Activated T-cell treated with anti-CD3 and anti-CD28 coated beads, Interleukin-2, amount 50 U/mL, for 72 hours (primary cell): ENCODE results near the gene GAS5. TPM values are rescaled to one million over a fixed set of nuclear protein-coding genes. Genes with fewer than 3 reads are reported as not detected.
"Not testable (repeated sequence)": the region's sequence is repeated elsewhere in the genome, so short reads cannot be mapped to it uniquely, and the experiment has no call there.

Experiments used
- ATAC-seq, 2 donors: fragments of 150-1000 bp; cut with Tn5 transposase; replicated peaks in 1 of 2; 2 replicates each; pipeline ENCODE4 v1.10.0; 2021; ENCODE audit warnings: moderate library complexity in 2 of 2, mild to moderate bottlenecking in 1 of 2
- DNase-seq, 2 donors: peaks; one replicate each; pipeline ENCODE4 v3.0.0; 2021 to 2022; ENCODE audit warnings: mixed read lengths in 1 of 2
- H3K27ac Mint-ChIP-seq: one replicate; pipeline ENCODE4 v1.8.0; 2022; ENCODE audit warnings: mild to moderate bottlenecking, moderate library complexity, mixed read lengths
- H3K27me3 Mint-ChIP-seq: one replicate; pipeline ENCODE4 v1.8.0; 2022; ENCODE audit warnings: low read depth, mixed read lengths
- H3K36me3 Mint-ChIP-seq, 2 donors: one replicate each; pipeline ENCODE4 v1.8.0; 2022; ENCODE audit warnings: mixed read lengths in 2 of 2, mild to moderate bottlenecking in 1 of 2; ENCODE audit not compliant: insufficient read depth in 2 of 2
- H3K4me1 Mint-ChIP-seq: one replicate; pipeline ENCODE4 v1.8.0; 2022; ENCODE audit warnings: low read depth, mixed read lengths
- H3K4me3 Mint-ChIP-seq, 2 donors: one replicate each; pipeline ENCODE4 v1.8.0; 2022; ENCODE audit warnings: mild to moderate bottlenecking in 2 of 2, mixed read lengths in 2 of 2, moderate library complexity in 2 of 2
- H3K9me3 Mint-ChIP-seq, 2 donors: one replicate each; pipeline ENCODE4 v1.8.0; 2022; ENCODE audit warnings: mixed read lengths in 2 of 2
- total RNA-seq, 2 donors: library from RNA; stranded (reverse); gene quantifications; one replicate each; pipeline ENCODE4 v1.2.3, GENCODE V29; 2022

GAS5 gene
- total RNA-seq, 2 donors from 2014 or later: 1,204 to 1,544 TPM

GRCh38 chr1:173866413-173867115, 1.2 kb downstream of the GAS5 start:
- no peaks in the 10 kb centered on the region for H3K27me3 Mint-ChIP-seq
- ATAC-seq: no peak
- no peaks in the 10 kb centered on the region for H3K9me3 Mint-ChIP-seq
- H3K27ac Mint-ChIP-seq: peak overlapping the region; percentile 95
- peaks cover 64% of the 10 kb centered on the region for H3K4me1 Mint-ChIP-seq
- H3K36me3 Mint-ChIP-seq: peaks cover 31 to 44% of the 10 kb centered on the region in 2 donors
- DNase-seq: no peak
- peak overlapping the region; percentile 95 to 99 for H3K4me3 Mint-ChIP-seq

GRCh38 chr1:173865468-173866164, 2.2 kb downstream of the GAS5 start:
- Mint-ChIP-seq H3K4me1 (peaks cover 55% of the 10 kb centered on the region), H3K36me3 (peaks cover 31 to 42% of the 10 kb centered on the region in 2 donors), H3K4me3 (peak overlapping the region; percentile 95 to 99), H3K27me3 (no peaks in the 10 kb centered on the region), H3K9me3 (no peaks in the 10 kb centered on the region), H3K27ac (peak overlapping the region; percentile 95)
- DNase-seq: no peak
- ATAC-seq: no peak

GRCh38 chr1:173864179-173864867, 3.5 kb downstream of the GAS5 start:
- peak overlapping the region; percentile 95 to 99 for H3K4me3 Mint-ChIP-seq
- peak overlapping the region; percentile 95 for H3K27ac Mint-ChIP-seq
- H3K4me1 Mint-ChIP-seq: peaks cover 42% of the 10 kb centered on the region
- DNase-seq (no peak), ATAC-seq (no peak)
- H3K9me3 Mint-ChIP-seq: no peaks in the 10 kb centered on the region
- H3K27me3 Mint-ChIP-seq: no peaks in the 10 kb centered on the region
- peaks cover 31 to 46% of the 10 kb centered on the region in 2 donors for H3K36me3 Mint-ChIP-seq

GRCh38 chr1:173863224-173864161, 4.3 kb downstream of the GAS5 start:
- peaks cover 34% of the 10 kb centered on the region for H3K4me1 Mint-ChIP-seq
- H3K36me3 Mint-ChIP-seq: peaks cover 31 to 46% of the 10 kb centered on the region in 2 donors
- ATAC-seq (no peak), DNase-seq (no peak)
- no peaks in the 10 kb centered on the region for H3K27me3 Mint-ChIP-seq
- peak overlapping the region; percentile 95 to 99 for H3K4me3 Mint-ChIP-seq
- no peaks in the 10 kb centered on the region for H3K9me3 Mint-ChIP-seq
- peak overlapping the region; percentile 95 for H3K27ac Mint-ChIP-seq

DNA sequence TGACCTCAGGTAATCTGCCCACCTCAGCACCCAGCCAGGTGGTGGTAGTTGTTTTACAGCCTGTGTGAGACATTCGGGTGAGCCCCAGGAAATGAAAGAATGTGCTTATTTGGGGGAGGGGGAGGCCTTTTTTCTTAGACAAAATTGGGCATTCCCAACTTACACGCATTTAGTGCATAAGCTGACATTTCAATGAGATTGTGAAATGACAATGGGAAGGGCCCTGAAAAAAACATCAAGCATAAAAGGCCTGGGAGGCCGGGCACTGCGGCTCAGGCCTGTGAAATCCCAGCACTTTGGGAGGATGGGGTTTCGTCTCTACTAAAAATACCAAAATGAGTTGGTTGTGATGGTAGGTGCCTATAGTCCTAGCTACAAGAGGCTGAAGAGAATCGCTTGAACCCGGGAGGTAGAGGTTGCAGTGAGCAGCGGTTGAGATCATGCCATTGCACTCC, 5.0 kb downstream of the GAS5 start:
- H3K4me1 Mint-ChIP-seq: peaks cover 34% of the 10 kb centered on the region
- H3K9me3 Mint-ChIP-seq: no peaks in the 10 kb centered on the region
- no peaks in the 10 kb centered on the region for H3K27me3 Mint-ChIP-seq
- ATAC-seq (no peak), DNase-seq (no peak)
- H3K36me3 Mint-ChIP-seq: peaks cover 30 to 46% of the 10 kb centered on the region in 2 donors
- H3K27ac Mint-ChIP-seq: peak overlapping the region; percentile 95
- peak overlapping the region; percentile 13 to 31 for H3K4me3 Mint-ChIP-seq

- DNase-seq (peak in 1 of 2 donors; percentile 19), ATAC-seq (peak; percentile 5 to 26)
- H3K27ac Mint-ChIP-seq: peak overlapping the region; percentile 95
- H3K36me3 Mint-ChIP-seq: peaks cover 28 to 49% of the 10 kb centered on the region in 2 donors
- H3K9me3 Mint-ChIP-seq, H3K27me3 Mint-ChIP-seq: not testable (repeated sequence)
- H3K4me1 Mint-ChIP-seq: peaks cover 34% of the 10 kb centered on the region
- H3K4me3 Mint-ChIP-seq: peak overlapping the region; percentile 13 to 31
Observed at GRCh38 chr1:173862146-173862768, 5.5 kb downstream of the GAS5 start.

GRCh38 chr1:173861731-173862145, 6.1 kb downstream of the GAS5 start:
- Mint-ChIP-seq H3K9me3 (no peaks in the 10 kb centered on the region), H3K36me3 (peaks cover 26 to 46% of the 10 kb centered on the region in 2 donors), H3K27me3 (no peaks in the 10 kb centered on the region), H3K4me3 (no peak overlapping the region), H3K27ac (peak overlapping the region; percentile 83), H3K4me1 (peaks cover 32% of the 10 kb centered on the region)
- ATAC-seq: peak in 1 of 2 donors; percentile 41
- DNase-seq: peak in 1 of 2 donors; percentile 21

DNA sequence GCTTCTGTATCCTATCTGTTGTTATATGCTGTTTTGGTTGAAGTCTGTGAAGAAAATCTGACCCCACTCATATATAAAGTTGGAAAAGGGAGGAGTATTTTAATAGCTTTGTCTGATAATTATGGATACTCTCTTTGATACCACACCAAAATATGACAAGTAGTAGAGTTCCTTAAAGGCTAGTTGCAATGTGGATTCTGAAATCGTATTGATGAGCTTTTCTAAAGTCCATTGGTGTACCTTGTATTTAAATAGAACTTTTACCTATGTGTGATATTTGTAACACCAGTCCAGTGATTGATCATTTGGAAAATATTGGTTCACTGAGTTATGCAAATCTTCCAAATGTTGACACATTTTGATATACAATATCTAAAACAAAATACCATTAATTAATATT, 7.7 kb downstream of the GAS5 start:
- DNase-seq: no peak
- Mint-ChIP-seq H3K9me3 (no peaks in the 10 kb centered on the region), H3K27ac (peak overlapping the region; percentile 16), H3K27me3 (no peaks in the 10 kb centered on the region), H3K36me3 (peaks cover 17 to 35% of the 10 kb centered on the region in 2 donors), H3K4me3 (no peak overlapping the region), H3K4me1 (peaks cover 15% of the 10 kb centered on the region)
- ATAC-seq: no peak

- not testable (repeated sequence) for H3K27me3 Mint-ChIP-seq, H3K9me3 Mint-ChIP-seq, H3K4me1 Mint-ChIP-seq, DNase-seq, H3K27ac Mint-ChIP-seq, ATAC-seq, H3K4me3 Mint-ChIP-seq
- peaks cover 17 to 34% of the 10 kb centered on the region in 2 donors for H3K36me3 Mint-ChIP-seq
Observed at GRCh38 chr1:173859547-173859946, 8.2 kb downstream of the GAS5 start.

DNA sequence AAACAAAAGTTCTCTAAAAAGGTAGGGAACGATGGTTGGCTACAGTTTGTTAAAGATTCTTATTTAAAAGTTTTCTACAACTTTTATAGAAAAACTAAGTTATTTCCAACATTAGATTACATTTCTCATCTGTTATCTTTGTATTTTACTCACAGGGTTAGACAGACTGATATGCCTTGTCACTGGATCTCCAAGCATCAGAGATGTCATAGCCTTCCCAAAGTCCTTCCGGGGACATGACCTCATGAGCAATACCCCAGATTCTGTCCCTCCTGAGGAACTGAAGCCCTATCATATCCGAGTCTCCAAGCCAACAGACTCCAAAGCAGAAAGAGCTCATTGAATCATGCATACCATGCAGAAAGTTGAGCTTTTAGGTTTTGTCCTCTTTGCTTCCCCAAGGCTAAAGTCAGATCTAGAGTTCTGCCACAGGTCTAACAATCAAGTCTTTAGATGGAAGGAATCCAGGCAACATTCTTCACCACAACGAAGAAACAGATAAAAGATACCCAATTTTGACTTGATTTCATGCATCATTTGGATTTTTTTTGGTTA, 10.3 kb downstream of the GAS5 start:
- Mint-ChIP-seq H3K27me3 (no peaks in the 10 kb centered on the region), H3K36me3 (peaks cover 10 to 19% of the 10 kb centered on the region in 2 donors), H3K4me1 (no peaks in the 10 kb centered on the region), H3K4me3 (no peak overlapping the region), H3K9me3 (no peaks in the 10 kb centered on the region), H3K27ac (peak overlapping the region; percentile 7)
- ATAC-seq (no peak), DNase-seq (no peak)

DNA sequence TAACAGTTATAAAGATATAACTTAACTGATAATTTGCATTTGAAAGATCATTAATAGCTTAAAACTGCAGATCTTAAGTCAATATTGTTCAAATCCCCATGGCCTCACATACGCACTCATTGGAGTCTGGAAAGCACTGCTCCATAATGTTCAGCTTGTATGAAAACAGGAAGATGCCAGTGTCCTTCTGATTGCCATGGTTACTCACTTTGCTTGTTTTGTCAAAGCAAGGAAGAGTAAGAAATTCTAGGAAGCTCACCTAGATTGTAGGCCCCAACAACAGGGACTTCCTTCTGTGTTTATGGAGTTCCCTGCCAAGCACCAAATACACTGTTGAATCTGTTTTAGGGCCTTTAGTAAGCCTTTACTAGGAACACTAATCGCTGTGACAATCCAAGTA, 10.9 kb downstream of the GAS5 start:
- H3K4me1 Mint-ChIP-seq: no peaks in the 10 kb centered on the region
- no peak overlapping the region for H3K4me3 Mint-ChIP-seq
- ATAC-seq (no peak), DNase-seq (no peak)
- no peaks in the 10 kb centered on the region for H3K9me3 Mint-ChIP-seq
- no peak overlapping the region for H3K27ac Mint-ChIP-seq
- H3K36me3 Mint-ChIP-seq: peaks cover 8 to 19% of the 10 kb centered on the region in 2 donors
- no peaks in the 10 kb centered on the region for H3K27me3 Mint-ChIP-seq

DNA sequence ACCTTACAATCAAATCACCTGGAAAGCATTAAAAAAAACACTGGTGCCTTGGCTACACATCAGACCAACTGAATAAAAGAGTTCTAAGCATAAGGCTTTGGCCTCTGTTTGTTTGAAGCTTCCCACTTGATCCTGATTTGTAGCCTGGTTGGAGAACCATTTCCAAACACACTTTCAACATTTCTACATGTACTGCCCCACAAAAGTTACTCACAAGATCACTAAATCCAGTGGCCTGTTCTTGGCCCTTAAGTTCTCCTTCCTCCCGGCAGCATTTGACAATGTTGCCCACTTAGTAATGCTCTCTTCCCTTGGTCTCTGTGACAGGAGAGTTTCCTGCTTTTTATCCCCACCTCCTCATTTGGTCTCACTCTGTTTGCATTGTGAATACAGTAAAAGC, 11.8 kb downstream of the GAS5 start:
- Mint-ChIP-seq H3K27ac (peak overlapping the region; percentile 56), H3K36me3 (peaks cover 8 to 25% of the 10 kb centered on the region in 2 donors), H3K4me1 (no peaks in the 10 kb centered on the region), H3K9me3 (no peaks in the 10 kb centered on the region), H3K27me3 (no peaks in the 10 kb centered on the region), H3K4me3 (no peak overlapping the region)
- no peak for DNase-seq
- no peak for ATAC-seq
